IPS DF 6.9 (cell line): ENCODE data around the gene CACNA1D.

Source experiments
- DNase-seq: peaks from one replicate; pipeline ENCODE4 v3.0.0-alpha.2; 2013; ENCODE audit warnings: low read depth, low spot score
- H3K27ac ChIP-seq: one replicate; pipeline ENCODE4 v1.5.1; 2013; ENCODE audit warnings: low read length, control low read depth
- H3K27me3 ChIP-seq: 2 replicates; pipeline ENCODE4 v1.6.1; 2013; ENCODE audit warnings: mild to moderate bottlenecking, low read length; ENCODE audit not compliant: control insufficient read depth, insufficient read depth
- H3K36me3 ChIP-seq: 2 replicates; pipeline ENCODE4 v1.6.1; 2013; ENCODE audit warnings: low read length; ENCODE audit not compliant: control insufficient read depth, insufficient read depth
- H3K4me1 ChIP-seq: 2 replicates; pipeline ENCODE4 v1.6.1; 2013; ENCODE audit warnings: low read length; ENCODE audit not compliant: control insufficient read depth, insufficient read depth
- H3K4me3 ChIP-seq: 2 replicates; pipeline ENCODE4 v1.5.1; 2013; ENCODE audit warnings: mild to moderate bottlenecking, low read length
- H3K9me3 ChIP-seq: 2 replicates; pipeline ENCODE4 v1.6.1; 2013; ENCODE audit warnings: low read length, inconsistent platforms; ENCODE audit not compliant: control insufficient read depth, insufficient read depth
- WGBS: extraction: QIAGEN DNeasy Blood & Tissue Kit; methylation state at CpG from one replicate; pipeline ENCODE4 v1.1.7; 2013; ENCODE audit warnings: mixed read lengths, missing lambda C conversion rate; ENCODE audit not compliant: insufficient read length, insufficient coverage; 5-methylcytosine and 5-hydroxymethylcytosine counted together

The CACNA1D gene

GRCh38 chr3:53721187-53722119 lies 227.0 kb downstream of the CACNA1D start:
- no CpG with 5 or more reads among the region's 6 CpGs for WGBS
- Histone ChIP-seq H3K9me3 (no peaks in the 10 kb centered on the region), H3K27ac (no peak overlapping the region), H3K36me3 (no peaks in the 10 kb centered on the region), H3K27me3 (no peaks in the 10 kb centered on the region), H3K4me3 (no peak overlapping the region), H3K4me1 (peaks cover 5% of the 10 kb centered on the region; the same call in 1 of the 2 replicates)
- no peak for DNase-seq

DNA sequence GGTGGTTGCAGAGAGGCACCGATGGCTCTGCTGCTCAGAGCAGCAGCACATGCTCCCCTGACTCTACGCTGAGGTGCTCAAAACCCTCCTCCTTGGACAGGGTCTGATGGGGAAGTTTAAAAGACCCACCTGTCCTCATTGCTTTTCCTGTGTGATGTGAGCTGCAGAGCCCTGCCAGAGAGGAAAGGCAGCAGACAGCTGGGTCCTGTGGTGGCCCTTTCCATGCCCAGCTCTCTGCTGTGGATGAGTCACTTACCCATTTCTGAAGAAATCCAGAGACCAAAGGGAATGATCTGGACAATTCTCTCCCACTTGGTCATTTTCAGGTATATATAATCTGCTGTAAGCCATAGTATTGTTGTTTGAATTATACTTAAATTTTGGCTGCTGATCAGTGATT lies 230.2 kb downstream of the CACNA1D start:
- Histone ChIP-seq H3K36me3 (no peaks in the 10 kb centered on the region), H3K27ac (no peak overlapping the region), H3K27me3 (no peaks in the 10 kb centered on the region), H3K4me3 (no peak overlapping the region), H3K4me1 (no peaks in the 10 kb centered on the region), H3K9me3 (no peaks in the 10 kb centered on the region)
- no CpG with 5 or more reads among the region's 2 CpGs for WGBS
- DNase-seq: no peak

- WGBS: no CpG with 5 or more reads among the region's 5 CpGs
- Histone ChIP-seq H3K27ac (no peak overlapping the region), H3K9me3 (no peaks in the 10 kb centered on the region), H3K27me3 (no peaks in the 10 kb centered on the region), H3K4me3 (no peak overlapping the region), H3K36me3 (no peaks in the 10 kb centered on the region), H3K4me1 (no peaks in the 10 kb centered on the region)
- no peak for DNase-seq
These were observed 231.1 kb downstream of the CACNA1D start for GRCh38 chr3:53725387-53725995.

GRCh38 chr3:53726643-53727042 lies 232.2 kb downstream of the CACNA1D start:
- Histone ChIP-seq H3K4me1 (no peaks in the 10 kb centered on the region), H3K27me3 (no peaks in the 10 kb centered on the region), H3K27ac (no peak overlapping the region), H3K36me3 (no peaks in the 10 kb centered on the region), H3K4me3 (no peak overlapping the region), H3K9me3 (no peaks in the 10 kb centered on the region)
- DNase-seq: no peak
- WGBS: no CpG with 5 or more reads among the region's 9 CpGs

DNA sequence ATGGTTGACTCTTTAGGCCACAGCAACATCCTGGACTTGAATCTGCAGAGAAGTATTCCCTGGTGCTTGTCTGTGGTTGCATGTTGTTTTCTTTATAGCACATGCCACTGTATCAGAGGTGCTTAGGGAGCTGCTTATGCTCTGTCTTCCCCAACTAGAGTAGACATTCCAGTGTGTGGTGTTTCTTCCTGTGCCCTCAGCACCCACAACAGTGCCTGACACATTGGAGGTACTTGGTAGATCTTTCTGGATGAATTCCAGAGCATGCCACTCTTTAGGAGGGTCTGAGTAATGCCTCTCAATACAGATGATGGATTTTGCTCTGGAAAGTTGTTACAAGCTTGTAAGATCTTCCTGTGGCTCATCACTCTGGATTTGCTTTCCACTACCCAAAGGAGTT lies 234.2 kb downstream of the CACNA1D start:
- Histone ChIP-seq H3K27me3 (no peaks in the 10 kb centered on the region), H3K9me3 (no peaks in the 10 kb centered on the region)
- DNase-seq: no peak

DNA sequence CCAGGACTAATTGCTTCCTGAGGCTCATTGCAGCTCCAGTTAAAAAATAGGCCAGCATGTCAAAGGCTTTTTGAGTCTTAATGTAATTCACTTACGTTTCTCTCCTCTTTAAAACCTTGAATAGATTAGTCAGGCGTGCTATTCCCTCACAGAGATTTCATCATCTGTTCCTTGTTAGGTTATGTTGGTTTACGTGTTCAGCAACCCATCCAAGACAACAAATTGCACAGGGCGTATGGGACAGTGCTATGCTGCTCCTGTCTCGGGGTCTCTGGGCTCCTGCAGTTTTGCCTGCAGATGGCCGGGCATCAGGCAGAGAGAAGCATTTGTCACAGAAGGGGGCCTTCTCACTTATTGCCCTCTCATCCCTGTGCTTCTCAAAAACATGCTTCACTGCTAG lies 234.7 kb downstream of the CACNA1D start:
- H3K27ac ChIP-seq: no peak overlapping the region
- no peak overlapping the region for H3K4me3 ChIP-seq
- H3K4me1 ChIP-seq: no peaks in the 10 kb centered on the region
- no peak for DNase-seq
- WGBS: no CpG with 5 or more reads among the region's 6 CpGs
- H3K36me3 ChIP-seq: no peaks in the 10 kb centered on the region
- no peaks in the 10 kb centered on the region for H3K9me3 ChIP-seq
- no peaks in the 10 kb centered on the region for H3K27me3 ChIP-seq

More for the DNA sequence above, 234.2 kb downstream of the CACNA1D start:
- Histone ChIP-seq H3K4me3 (no peak overlapping the region), H3K4me1 (no peaks in the 10 kb centered on the region), H3K27ac (no peak overlapping the region), H3K36me3 (no peaks in the 10 kb centered on the region)

GRCh38 chr3:53729618-53730017 lies 235.2 kb downstream of the CACNA1D start:
- WGBS: no CpG with 5 or more reads among the region's 2 CpGs
- H3K27ac ChIP-seq: no peak overlapping the region
- no peaks in the 10 kb centered on the region for H3K4me1 ChIP-seq
- H3K36me3 ChIP-seq: no peaks in the 10 kb centered on the region
- no peak for DNase-seq
- no peak overlapping the region for H3K4me3 ChIP-seq
- no peaks in the 10 kb centered on the region for H3K27me3 ChIP-seq
- H3K9me3 ChIP-seq: no peaks in the 10 kb centered on the region

GRCh38 chr3:53730576-53730975 lies 236.2 kb downstream of the CACNA1D start:
- Histone ChIP-seq H3K4me3 (no peak overlapping the region), H3K36me3 (no peaks in the 10 kb centered on the region), H3K27ac (no peak overlapping the region), H3K27me3 (no peaks in the 10 kb centered on the region), H3K4me1 (no peaks in the 10 kb centered on the region), H3K9me3 (no peaks in the 10 kb centered on the region)
- no CpG with 5 or more reads among the region's 8 CpGs for WGBS
- no peak for DNase-seq

GRCh38 chr3:53731934-53732624 lies 237.7 kb downstream of the CACNA1D start:
- Histone ChIP-seq H3K27ac (no peak overlapping the region), H3K27me3 (no peaks in the 10 kb centered on the region), H3K36me3 (no peaks in the 10 kb centered on the region), H3K4me3 (no peak overlapping the region), H3K9me3 (no peaks in the 10 kb centered on the region), H3K4me1 (no peaks in the 10 kb centered on the region)
- DNase-seq: no peak
- no CpG with 5 or more reads among the region's 16 CpGs for WGBS

DNA sequence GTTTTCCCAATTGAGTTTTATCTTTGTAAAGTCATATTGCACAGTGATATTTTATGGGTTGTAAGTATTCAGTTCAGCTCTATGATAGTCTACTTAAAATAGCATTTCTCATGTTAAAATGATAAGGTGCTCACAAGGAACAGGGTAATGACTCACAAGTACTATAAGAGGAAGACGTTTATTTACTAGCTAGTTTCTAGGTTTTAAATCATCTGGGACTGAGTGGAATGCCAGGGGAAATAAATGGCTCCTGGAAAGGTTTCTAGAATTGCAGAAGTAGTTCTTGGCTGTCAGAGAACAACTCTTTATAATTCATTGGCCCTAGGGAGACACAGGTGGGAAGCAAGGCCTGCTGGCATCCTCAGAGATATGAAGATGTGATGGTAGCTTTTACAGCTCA lies 239.0 kb downstream of the CACNA1D start:
- Histone ChIP-seq H3K4me1 (no peaks in the 10 kb centered on the region), H3K27me3 (no peaks in the 10 kb centered on the region), H3K36me3 (no peaks in the 10 kb centered on the region), H3K27ac (no peak overlapping the region), H3K9me3 (no peaks in the 10 kb centered on the region), H3K4me3 (no peak overlapping the region)
- no peak for DNase-seq
- WGBS: no CpG with 5 or more reads among the region's 1 CpG
